GM23248 (cell line): ENCODE data around the gene PHACTR3.

Experiments used
- EZH2 ChIP-seq: fragments of 200-600 bp; sonication (generic); IDR thresholded peaks from 2 replicates; pipeline ENCODE4 v1.6.1; 2018; ENCODE audit warnings: antibody characterized with exemption, mild to moderate bottlenecking; ENCODE audit not compliant: insufficient read depth, poor library complexity, severe bottlenecking
- EZH2phosphoT487 ChIP-seq: fragments of 200-600 bp; sonication (generic); IDR thresholded peaks from 2 replicates; pipeline ENCODE4 v1.6.1; 2018; ENCODE audit warnings: antibody characterized with exemption, moderate library complexity, mild to moderate bottlenecking, low read depth; ENCODE audit not compliant: insufficient read depth

DNA sequence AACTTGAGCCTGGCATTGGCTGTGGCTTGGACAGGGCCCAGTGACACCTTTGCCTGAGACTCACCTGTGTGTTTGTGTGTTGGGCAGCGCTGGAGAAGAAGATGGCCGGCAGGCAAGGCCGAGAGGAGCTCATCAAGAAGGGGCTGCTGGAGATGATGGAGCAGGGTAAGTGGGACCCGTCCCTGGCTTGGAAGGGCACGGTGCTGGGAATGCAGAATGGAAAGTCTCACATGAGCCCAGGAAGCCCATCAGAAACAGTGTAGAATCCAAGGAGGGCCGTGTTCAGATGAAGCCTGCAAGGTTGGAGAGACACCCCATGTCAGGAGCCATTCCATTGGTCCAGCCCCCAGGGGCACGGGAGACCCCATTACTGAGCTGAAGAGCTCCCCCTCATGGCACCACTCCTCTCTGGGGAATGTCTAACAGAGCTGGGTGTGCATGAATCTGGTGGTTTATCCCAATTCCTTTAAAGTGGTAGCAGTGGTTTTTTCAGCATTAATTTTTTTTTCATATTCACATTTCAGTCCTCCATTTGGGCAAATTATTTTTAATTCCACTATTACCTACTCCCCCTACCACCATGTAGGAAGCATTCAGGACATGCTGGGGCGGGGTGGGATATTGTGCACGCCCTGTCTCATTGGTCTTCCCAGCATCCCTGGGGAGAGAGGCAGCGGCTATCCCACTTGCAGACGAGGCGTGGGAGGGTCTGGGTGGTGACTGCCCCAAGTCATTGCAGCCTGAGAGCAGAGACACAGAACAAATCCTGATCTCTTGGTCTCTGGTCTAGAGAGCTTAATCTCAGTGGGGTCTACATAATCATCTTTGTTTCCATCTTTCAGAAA, 143.6 kb downstream of the PHACTR3 start:
- TF ChIP-seq EZH2 (no peak), EZH2phosphoT487 (no peak)
